Measurements from ENCODE around the gene PANK2. TPM values are rescaled to one million over a fixed set of nuclear protein-coding genes. Genes with fewer than 3 reads are reported as not detected.
"Not testable (repeated sequence)": the region's sequence is repeated elsewhere in the genome, so short reads cannot be mapped to it uniquely, and the experiment has no call there.

PANK2 gene
- total and polyA plus RNA-seq, 2 experiments from 2014 or later = 36.1 to 72.0 TPM

- H2AFZ ChIP-seq; H3K4me3 Mint-ChIP-seq; H3F3A ChIP-seq (replicated peaks; ENCODE audit: low read depth); H3K4me3 ChIP-seq; H4K20me1 ChIP-seq (replicated peaks; ENCODE audit: insufficient read depth); H3K4me1 Mint-ChIP-seq; H3K4me2 ChIP-seq; H3K9me2 ChIP-seq (ENCODE audit: insufficient read depth); H3K27me3 Mint-ChIP-seq (ENCODE audit: insufficient read depth, low read depth, poor library complexity); ATAC-seq; H3K79me2 ChIP-seq (replicated peaks; ENCODE audit: insufficient read depth); H3K9me3 Mint-ChIP-seq; H3K27me3 ChIP-seq (ENCODE audit: insufficient read depth); H3K27ac Mint-ChIP-seq; H3K27ac ChIP-seq (ENCODE audit: low read depth); H3K4me1 ChIP-seq (ENCODE audit: insufficient read depth); H3K36me3 ChIP-seq (ENCODE audit: insufficient read depth); H3K36me3 Mint-ChIP-seq (ENCODE audit: low read depth); DNase-seq (ENCODE audit: low spot score): not testable (repeated sequence)
These were observed 57.5 kb downstream of the PANK2 start for GRCh38 chr20:3946666-3947065.

- H3K27ac Mint-ChIP-seq = no peak overlapping the region
- Histone ChIP-seq H3K79me2 (replicated peaks; ENCODE audit: insufficient read depth) (no peaks in the 10 kb centered on the region), H3F3A (replicated peaks; ENCODE audit: low read depth) (no peaks in the 10 kb centered on the region), H3K36me3 (ENCODE audit: insufficient read depth) (no peaks in the 10 kb centered on the region), H4K20me1 (replicated peaks; ENCODE audit: insufficient read depth) (no peaks in the 10 kb centered on the region; the same call in 1 of the 2 replicates), H2AFZ (no peak overlapping the region), H3K4me1 (ENCODE audit: insufficient read depth) (no peaks in the 10 kb centered on the region), H3K27me3 (ENCODE audit: insufficient read depth) (no peaks in the 10 kb centered on the region), H3K4me3 (no peak overlapping the region), H3K27ac (ENCODE audit: low read depth) (no peak overlapping the region), H3K9me2 (ENCODE audit: insufficient read depth) (no peaks in the 10 kb centered on the region), H3K4me2 (no peak overlapping the region)
- H3K36me3 Mint-ChIP-seq (ENCODE audit: low read depth) = no peaks in the 10 kb centered on the region; the same call in 2 of the 3 replicates
- DNase-seq (ENCODE audit: low spot score) (no peak), ATAC-seq (no peak)
- peaks cover 1% of the 10 kb centered on the region for H3K27me3 Mint-ChIP-seq (ENCODE audit: insufficient read depth, low read depth, poor library complexity)
- H3K4me1 Mint-ChIP-seq = no peaks in the 10 kb centered on the region
- no peaks in the 10 kb centered on the region for H3K9me3 Mint-ChIP-seq
- no peak overlapping the region for H3K4me3 Mint-ChIP-seq
- no peak for TF ChIP-seq EZH2phosphoT487 (IDR thresholded peaks at IDR 0.05; ENCODE audit: unreplicated experiment)
- TF ChIP-seq EZH2 (IDR thresholded peaks at IDR 0.05; ENCODE audit: low read depth, unreplicated experiment) = no peak
- TF ChIP-seq STAT1 (IDR thresholded peaks at IDR 0.05; ENCODE audit: unreplicated experiment) = no peak
- no peak for TF ChIP-seq JUNB (IDR thresholded peaks at IDR 0.05; ENCODE audit: unreplicated experiment)
- no peak for TF ChIP-seq CREB1 (CRISPR knock-in tag; IDR thresholded peaks at IDR 0.05; ENCODE audit: low read depth)
- no peak for TF ChIP-seq ZNF114 (CRISPR knock-in tag; IDR thresholded peaks at IDR 0.05)
- TF ChIP-seq, protein P1, sequence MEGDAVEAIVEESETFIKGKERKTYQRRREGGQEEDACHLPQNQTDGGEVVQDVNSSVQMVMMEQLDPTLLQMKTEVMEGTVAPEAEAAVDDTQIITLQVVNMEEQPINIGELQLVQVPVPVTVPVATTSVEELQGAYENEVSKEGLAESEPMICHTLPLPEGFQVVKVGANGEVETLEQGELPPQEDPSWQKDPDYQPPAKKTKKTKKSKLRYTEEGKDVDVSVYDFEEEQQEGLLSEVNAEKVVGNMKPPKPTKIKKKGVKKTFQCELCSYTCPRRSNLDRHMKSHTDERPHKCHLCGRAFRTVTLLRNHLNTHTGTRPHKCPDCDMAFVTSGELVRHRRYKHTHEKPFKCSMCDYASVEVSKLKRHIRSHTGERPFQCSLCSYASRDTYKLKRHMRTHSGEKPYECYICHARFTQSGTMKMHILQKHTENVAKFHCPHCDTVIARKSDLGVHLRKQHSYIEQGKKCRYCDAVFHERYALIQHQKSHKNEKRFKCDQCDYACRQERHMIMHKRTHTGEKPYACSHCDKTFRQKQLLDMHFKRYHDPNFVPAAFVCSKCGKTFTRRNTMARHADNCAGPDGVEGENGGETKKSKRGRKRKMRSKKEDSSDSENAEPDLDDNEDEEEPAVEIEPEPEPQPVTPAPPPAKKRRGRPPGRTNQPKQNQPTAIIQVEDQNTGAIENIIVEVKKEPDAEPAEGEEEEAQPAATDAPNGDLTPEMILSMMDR (conservative IDR thresholded peaks at IDR 0.05; ENCODE audit: low read depth in 2 of 2) = no peak
- TF ChIP-seq ETS1 (IDR thresholded peaks at IDR 0.05) = no peak
- TF ChIP-seq, protein P2, sequence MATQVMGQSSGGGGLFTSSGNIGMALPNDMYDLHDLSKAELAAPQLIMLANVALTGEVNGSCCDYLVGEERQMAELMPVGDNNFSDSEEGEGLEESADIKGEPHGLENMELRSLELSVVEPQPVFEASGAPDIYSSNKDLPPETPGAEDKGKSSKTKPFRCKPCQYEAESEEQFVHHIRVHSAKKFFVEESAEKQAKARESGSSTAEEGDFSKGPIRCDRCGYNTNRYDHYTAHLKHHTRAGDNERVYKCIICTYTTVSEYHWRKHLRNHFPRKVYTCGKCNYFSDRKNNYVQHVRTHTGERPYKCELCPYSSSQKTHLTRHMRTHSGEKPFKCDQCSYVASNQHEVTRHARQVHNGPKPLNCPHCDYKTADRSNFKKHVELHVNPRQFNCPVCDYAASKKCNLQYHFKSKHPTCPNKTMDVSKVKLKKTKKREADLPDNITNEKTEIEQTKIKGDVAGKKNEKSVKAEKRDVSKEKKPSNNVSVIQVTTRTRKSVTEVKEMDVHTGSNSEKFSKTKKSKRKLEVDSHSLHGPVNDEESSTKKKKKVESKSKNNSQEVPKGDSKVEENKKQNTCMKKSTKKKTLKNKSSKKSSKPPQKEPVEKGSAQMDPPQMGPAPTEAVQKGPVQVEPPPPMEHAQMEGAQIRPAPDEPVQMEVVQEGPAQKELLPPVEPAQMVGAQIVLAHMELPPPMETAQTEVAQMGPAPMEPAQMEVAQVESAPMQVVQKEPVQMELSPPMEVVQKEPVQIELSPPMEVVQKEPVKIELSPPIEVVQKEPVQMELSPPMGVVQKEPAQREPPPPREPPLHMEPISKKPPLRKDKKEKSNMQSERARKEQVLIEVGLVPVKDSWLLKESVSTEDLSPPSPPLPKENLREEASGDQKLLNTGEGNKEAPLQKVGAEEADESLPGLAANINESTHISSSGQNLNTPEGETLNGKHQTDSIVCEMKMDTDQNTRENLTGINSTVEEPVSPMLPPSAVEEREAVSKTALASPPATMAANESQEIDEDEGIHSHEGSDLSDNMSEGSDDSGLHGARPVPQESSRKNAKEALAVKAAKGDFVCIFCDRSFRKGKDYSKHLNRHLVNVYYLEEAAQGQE (IDR thresholded peaks at IDR 0.05; ENCODE audit: unreplicated experiment) = no peak
- TF ChIP-seq ZNF331 (CRISPR knock-in tag; IDR thresholded peaks at IDR 0.05; ENCODE audit: low read depth) = no peak
These were observed 75.5 kb downstream of the PANK2 start for GRCh38 chr20:3964719-3965118.

All from GM23338 (cell line).